DND-41 (cell line): Measurements from ENCODE around the gene WARS2.

Source experiments
- EZH2 ChIP-seq: IDR thresholded peaks from 3 replicates; pipeline ENCODE4 v1.6.1; 2012; ENCODE audit warnings: borderline replicate concordance, low read depth, mild to moderate bottlenecking, moderate library complexity, low read length, inconsistent platforms; ENCODE audit not compliant: severe bottlenecking
- TF ChIP-seq, protein P1 (sequence below): IDR thresholded peaks from 2 replicates; pipeline ENCODE4 v1.5.1; 2012; ENCODE audit warnings: borderline replicate concordance, low read length, moderate library complexity, mild to moderate bottlenecking; ENCODE audit not compliant: poor library complexity, severe bottlenecking; ENCODE audit errors: extremely low read depth

DNA sequence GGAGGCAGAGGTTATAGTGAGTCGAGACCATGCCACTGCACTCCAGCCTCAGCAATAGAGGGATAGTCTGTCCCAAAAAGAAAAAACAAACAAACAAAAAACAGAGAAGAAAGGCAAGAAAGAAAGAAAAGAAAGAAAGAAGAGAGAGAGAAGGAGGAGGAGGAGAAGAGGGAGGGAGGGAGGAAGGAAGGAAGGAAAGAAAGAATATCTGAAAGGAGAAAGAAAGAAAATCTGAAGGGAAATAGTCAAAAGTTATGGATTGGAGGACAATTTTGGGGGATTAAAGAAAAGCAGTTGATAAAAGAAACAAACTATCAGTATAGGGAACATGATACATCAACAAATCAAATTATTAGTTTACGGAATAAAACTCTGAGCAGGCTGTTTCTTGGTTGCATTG, 84.9 kb downstream of the WARS2 start:
- TF ChIP-seq, protein P1, sequence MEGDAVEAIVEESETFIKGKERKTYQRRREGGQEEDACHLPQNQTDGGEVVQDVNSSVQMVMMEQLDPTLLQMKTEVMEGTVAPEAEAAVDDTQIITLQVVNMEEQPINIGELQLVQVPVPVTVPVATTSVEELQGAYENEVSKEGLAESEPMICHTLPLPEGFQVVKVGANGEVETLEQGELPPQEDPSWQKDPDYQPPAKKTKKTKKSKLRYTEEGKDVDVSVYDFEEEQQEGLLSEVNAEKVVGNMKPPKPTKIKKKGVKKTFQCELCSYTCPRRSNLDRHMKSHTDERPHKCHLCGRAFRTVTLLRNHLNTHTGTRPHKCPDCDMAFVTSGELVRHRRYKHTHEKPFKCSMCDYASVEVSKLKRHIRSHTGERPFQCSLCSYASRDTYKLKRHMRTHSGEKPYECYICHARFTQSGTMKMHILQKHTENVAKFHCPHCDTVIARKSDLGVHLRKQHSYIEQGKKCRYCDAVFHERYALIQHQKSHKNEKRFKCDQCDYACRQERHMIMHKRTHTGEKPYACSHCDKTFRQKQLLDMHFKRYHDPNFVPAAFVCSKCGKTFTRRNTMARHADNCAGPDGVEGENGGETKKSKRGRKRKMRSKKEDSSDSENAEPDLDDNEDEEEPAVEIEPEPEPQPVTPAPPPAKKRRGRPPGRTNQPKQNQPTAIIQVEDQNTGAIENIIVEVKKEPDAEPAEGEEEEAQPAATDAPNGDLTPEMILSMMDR = no peak
- no peak for TF ChIP-seq EZH2
